Cardiac fibroblast (primary cell): ENCODE measurements around the gene EIPR1.

Source experiments
- DNase-seq, 2 donors: peaks; one replicate each; pipeline versions ENCODE4 v3.0.0 to v3.0.0-alpha.2; 2010; ENCODE audit warnings: low read depth in 2 of 2
- H3K4me3 ChIP-seq, 2 donors: replicated peaks in 1 of 2; 1 replicate in 1 of 2; 2 replicates in 1 of 2; pipeline ENCODE4 v1.5.1; 2011; ENCODE audit warnings: low read depth in 2 of 2, low read length in 2 of 2, mild to moderate bottlenecking in 2 of 2, moderate library complexity in 1 of 2
- CTCF ChIP-seq: IDR thresholded peaks from one replicate; pipeline ENCODE4 v1.5.1; 2011; ENCODE audit warnings: low read depth, mild to moderate bottlenecking, low read length, inconsistent platforms

The EIPR1 gene

GRCh38 chr2:3309496-3310355 is 67.9 kb downstream of the EIPR1 start:
- DNase-seq = no peak
- H3K4me3 ChIP-seq = no peak overlapping the region
- no peak for TF ChIP-seq CTCF

GRCh38 chr2:3307901-3308300 is 69.7 kb downstream of the EIPR1 start:
- H3K4me3 ChIP-seq = no peak overlapping the region
- TF ChIP-seq CTCF = no peak
- DNase-seq = no peak

- no peak for TF ChIP-seq CTCF
Measured at GRCh38 chr2:3307236-3307635, 70.4 kb downstream of the EIPR1 start.

GRCh38 chr2:3305952-3306351 is 71.7 kb downstream of the EIPR1 start:
- no peak for TF ChIP-seq CTCF
- H3K4me3 ChIP-seq = no peak overlapping the region
- no peak for DNase-seq

More at GRCh38 chr2:3307236-3307635, 70.4 kb downstream of the EIPR1 start:
- H3K4me3 ChIP-seq = no peak overlapping the region
- DNase-seq = no peak

- DNase-seq = no peak
- no peak overlapping the region for H3K4me3 ChIP-seq
- no peak for TF ChIP-seq CTCF
Measured at GRCh38 chr2:3305431-3305830, 72.2 kb downstream of the EIPR1 start.

GRCh38 chr2:3303583-3304406 is 73.8 kb downstream of the EIPR1 start:
- peak; percentile 85 to 89 for DNase-seq
- peak; percentile 99 for TF ChIP-seq CTCF
- H3K4me3 ChIP-seq = peak overlapping the region in 1 of 2 donors; percentile 17
